NCI-H1694 (cell line): Measurements from ENCODE around the gene SLC26A5.
"Not testable (repeated sequence)": the region's sequence is repeated elsewhere in the genome, so short reads cannot be mapped to it uniquely, and the experiment has no call there.

ENCODE experiments used
- DNase-seq: peaks from one replicate; lab custom pipeline; 2025; lab: John Stamatoyannopoulos, UW

The SLC26A5 gene

DNA sequence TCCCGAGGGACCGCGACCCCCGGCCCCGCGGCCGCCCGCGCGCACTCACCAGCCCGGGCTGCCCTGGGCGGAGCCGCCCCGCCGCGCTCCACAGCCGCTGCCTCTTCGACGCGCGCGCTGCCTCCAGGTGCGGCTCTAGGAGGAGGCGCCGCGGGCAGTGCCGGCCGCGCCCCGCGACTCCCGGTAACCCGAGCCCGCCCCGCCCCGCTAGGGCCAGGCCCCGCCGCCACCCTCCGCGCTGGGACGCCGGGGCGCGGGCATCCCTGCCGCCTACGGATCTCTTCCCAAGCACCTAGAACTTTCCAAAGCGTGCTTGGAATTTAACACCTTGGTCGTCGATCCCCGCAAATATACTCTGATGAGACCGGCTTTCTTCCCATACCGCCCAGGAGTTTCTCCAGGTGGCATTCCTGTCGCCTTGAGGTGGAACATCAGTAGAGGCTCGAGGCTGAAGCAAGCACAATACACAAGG lies at the start of gene SLC26A5:
Gene SLC26A5 (minus strand): TSS at position 159 of the 472 bp plus-strand sequence. CDS start 24,693 bp downstream, outside the sequence.
- no peak for DNase-seq

GRCh38 chr7:103487419-103487818 lies 41.4 kb upstream of the SLC26A5 start:
- no peak for DNase-seq

GRCh38 chr7:103486873-103487272 lies 40.9 kb upstream of the SLC26A5 start:
- not testable (repeated sequence) for DNase-seq

DNA sequence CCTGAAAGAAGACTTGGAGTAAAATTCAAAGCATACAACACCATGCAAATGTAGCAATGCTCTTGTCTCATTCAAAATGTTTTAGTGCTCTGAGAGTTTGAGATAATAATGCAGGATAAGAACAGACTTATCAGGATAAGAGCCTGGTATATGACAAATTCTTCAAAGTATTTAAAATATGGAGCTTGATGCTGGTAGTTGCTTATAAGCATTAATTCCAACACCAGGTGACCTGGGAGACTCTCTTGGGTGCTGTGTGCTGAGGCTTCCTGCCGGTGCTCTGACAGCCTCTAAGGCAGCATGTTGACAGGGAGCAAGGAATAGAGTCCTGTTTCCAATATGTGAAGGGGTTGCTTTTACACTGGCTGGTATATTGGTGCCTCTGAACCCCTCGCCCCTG lies 34.8 kb upstream of the SLC26A5 start:
- DNase-seq: no peak

- no peak for DNase-seq
Measured at GRCh38 chr7:103474956-103475355, 28.9 kb upstream of the SLC26A5 start.

GRCh38 chr7:103469095-103469948 lies 23.3 kb upstream of the SLC26A5 start:
- no peak for DNase-seq

GRCh38 chr7:103466814-103467213 lies 20.8 kb upstream of the SLC26A5 start:
- no peak for DNase-seq

DNA sequence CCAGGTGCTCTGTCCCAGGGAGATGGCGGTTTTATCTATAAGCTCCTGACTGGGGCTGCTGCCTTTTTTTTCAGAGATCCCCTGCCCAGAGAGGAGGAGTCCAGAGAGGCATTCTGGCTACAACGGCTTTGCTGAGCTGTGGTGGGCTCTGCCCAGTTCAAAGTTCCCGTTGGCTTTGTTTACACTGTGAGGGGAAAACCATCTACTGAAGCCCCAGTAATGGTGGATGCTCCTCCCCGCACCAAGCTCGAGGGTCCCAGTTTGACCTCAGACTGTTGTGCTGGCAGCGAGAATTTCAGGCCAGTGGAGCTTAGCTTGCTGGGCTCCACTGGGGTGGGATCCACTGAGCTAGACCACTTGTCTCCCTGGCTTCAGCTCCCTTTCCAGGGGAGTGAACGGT lies 16.4 kb upstream of the SLC26A5 start:
- no peak for DNase-seq

DNA sequence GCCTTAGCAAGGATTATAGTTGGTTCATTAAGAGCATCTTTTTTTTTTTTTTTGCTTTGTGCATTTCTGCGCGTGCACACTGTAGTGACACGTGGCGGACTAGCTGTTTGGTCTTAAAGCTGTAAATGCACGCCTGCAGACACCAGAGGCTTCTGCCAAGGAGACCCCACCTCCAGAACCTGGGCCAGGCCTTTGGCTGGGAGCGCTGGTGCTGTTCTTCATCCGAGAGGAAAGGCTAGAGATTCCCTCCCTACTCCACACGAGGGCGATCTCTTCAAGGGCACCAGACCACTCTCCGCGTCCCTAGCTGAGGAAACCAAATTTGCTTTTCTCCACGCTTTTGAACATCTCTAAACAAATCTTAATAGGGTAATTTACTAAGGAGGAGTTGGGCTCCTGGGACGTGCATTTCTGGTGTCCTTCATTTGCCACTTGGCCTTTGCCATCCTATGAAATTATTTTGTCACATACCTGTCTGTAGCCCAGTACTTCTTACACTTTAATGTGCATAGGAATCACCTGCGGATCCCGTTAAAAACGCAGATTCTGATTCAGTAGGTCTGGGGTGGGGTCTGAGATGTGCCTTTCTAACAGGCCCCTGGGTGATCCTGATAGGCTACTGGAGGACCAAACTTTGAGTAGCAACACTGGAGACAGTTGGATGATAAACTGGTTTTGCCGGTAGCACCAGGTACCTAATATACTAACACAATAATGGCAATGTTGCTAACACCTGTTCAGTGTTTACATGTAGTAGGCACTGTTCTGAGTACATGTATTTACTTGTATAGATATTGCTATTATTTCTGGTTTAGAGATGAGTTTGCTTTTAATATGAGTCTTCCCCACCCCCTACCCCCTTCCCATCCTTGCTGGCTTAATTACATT lies 1.3 kb upstream of the SLC26A5 start:
- DNase-seq: peak; percentile 79

- DNase-seq: no peak
Measured at GRCh38 chr7:103445228-103446048, 569 bp downstream of the SLC26A5 start.

GRCh38 chr7:103439661-103440060 lies 6.3 kb downstream of the SLC26A5 start:
- no peak for DNase-seq

- no peak for DNase-seq
Measured at GRCh38 chr7:103437623-103438022, 8.4 kb downstream of the SLC26A5 start.

DNA sequence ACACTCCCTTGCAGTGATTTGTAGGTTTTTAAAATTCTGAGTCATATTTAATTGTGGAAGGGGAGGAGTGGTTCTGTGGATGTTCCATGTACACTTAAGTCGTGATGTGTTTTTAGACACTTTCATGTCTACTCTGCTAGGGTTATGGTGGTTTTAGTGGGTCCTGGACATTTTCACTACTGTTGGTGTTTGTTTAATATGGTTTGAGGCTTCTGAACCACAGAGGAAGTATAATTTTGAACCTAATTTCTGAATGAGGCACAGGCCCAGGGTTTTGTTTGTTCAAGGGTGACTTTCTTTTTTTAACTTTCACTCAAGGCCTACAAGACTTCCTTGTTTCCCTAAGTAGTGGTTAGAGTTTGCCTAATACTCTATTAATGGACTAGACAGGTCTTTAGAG lies 13.3 kb downstream of the SLC26A5 start:
- DNase-seq: no peak

GRCh38 chr7:103425177-103425576 lies 20.8 kb downstream of the SLC26A5 start:
- DNase-seq: no peak

DNA sequence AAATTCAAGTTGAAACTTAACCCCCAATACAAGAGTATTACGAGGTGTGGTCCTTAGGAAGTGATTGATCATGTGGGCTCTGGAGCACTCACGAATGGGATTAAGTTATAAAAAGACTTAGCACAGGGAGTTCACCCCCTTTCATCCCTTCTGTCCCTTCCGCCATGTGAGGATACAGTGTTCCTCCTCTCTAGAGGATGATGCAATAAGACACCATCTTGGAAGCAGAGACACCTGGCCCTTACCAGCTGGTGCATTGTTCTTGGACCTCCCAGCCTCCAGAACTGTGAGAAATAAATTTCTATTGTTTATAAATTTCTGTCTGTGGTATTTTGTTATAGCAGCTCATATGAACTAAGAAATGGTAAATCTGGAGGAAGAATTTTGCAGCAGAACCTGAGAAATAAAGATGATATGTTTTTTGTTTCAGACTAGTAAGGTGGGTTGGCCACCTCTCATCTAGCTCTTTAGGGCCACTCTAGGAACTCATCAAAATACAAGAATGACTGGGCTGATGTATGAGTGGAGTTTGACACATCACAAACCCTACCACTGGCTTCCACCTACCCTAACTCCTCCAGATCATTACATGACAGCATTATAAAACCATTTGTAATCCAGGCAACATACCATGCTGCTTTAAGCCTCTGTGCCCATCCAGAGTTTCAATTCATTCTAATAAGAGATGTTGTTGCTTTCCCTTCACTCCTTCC lies 22.4 kb downstream of the SLC26A5 start:
- DNase-seq: no peak

DNA sequence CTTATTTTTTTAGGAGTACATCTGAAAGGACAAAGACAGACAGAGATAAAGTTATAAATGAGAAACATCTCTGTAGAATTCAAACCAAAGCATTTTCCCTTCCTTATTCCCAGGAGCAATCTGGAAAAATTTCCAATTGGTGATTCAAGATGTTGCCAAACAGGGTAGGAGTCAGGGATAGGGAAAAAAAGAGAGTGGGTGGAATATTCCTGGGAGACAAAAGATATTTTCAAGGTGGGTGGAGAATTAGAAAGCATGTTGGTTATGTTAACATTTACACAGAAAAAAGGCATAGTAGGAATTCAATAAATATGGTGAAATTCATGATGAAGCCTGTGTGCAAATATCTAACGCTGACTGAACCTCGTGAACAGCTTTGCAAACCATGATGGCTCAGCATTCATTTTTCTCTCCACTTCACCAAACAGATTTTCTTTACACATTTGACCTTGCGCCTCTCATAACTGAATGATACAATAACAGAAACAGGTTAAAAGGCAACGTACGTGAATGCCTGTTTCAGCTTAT lies 25.1 kb downstream of the SLC26A5 start:
- no peak for DNase-seq

DNA sequence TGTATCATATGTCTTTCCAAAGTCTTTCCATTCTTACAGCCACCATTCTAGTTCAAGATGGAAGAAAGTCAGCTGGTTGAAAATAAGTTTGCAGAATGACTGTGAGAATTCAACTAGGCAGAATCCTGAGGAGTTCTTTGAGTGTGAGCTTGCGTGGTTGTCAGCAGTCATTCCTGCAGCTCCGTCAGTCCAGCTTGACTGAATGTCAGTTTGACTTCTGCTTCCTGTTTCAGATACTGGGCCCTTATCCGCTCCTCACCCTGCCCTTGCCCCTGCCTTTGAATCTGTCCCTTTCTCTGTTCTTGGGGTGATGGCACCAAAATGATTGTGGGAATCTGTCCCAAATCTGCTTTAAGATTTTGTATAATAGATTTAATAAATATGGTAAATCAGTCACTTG lies 27.8 kb downstream of the SLC26A5 start:
- DNase-seq: no peak

- DNase-seq: no peak
Measured at GRCh38 chr7:103413407-103413806, 32.6 kb downstream of the SLC26A5 start.

DNA sequence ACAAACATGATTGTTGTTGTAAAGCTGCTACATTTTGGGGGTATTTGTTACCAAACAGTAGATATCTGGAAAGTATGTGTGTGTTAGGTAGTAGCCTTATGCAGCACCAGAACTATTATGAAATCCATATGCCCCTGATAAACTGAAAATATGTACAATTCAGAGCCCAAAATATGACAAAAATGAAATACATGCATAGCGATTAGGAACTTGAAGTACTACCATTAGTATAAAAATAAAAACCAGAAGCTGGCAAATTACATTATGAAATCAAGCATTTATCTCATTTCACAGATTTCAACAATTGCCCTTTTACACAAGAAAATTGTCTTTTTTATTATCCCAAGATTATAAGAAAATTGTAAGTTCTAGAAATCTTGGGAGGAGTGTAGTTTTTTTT lies 33.9 kb downstream of the SLC26A5 start:
- DNase-seq: no peak

DNA sequence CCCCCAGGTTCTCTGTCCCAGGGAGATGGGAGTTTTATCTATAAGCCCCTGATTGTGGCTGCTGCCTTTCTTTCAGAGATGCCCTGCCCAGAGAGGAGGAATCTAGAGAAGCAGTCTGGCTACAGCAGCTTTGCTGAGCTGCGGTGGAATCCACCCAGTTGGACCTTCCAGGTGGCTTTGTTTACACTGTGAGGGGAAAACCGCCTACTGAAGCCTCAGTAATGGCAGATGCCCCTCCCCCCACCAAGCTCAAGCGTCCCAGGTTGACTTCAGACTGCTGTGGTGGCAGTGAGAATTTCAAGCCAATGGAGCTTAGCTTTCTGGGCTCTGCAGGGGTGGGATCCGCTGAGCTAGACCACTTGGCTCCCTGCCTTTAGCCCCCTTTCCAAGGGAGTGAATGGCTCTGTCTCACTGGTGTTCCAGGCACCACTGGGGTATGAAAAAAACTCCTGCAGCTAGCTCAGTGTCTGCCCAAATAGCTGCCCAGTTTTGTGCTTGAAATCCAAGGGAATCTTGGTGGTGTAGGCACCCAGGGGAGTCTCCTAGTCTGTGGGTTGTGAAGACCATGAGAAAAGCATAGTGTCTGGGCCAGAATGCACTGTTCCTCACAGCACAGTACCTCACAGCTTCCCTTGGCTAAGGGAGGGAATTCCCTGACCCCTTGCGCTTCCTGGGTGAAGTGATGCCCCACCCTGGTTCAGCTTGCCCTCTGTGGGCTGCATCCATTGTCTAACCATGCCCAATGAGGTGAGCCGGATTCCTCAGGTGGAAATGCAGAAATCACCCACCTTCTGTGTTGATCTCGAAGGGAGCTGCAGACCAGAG lies 40.0 kb downstream of the SLC26A5 start:
- DNase-seq: not testable (repeated sequence)
